ELF-1 (cell line): ENCODE data around the gene POLR1A.

ENCODE experiments used
- DNase-seq: peaks from one replicate; pipeline ENCODE4 v3.0.0-alpha.2; 2016; ENCODE audit warnings: low read depth, low spot score

The POLR1A gene

GRCh38 chr2:86097114-86097896 is 8.4 kb downstream of the POLR1A start:
- no peak for DNase-seq

- no peak for DNase-seq
Observed at GRCh38 chr2:86094229-86094628, 11.5 kb downstream of the POLR1A start.

DNA sequence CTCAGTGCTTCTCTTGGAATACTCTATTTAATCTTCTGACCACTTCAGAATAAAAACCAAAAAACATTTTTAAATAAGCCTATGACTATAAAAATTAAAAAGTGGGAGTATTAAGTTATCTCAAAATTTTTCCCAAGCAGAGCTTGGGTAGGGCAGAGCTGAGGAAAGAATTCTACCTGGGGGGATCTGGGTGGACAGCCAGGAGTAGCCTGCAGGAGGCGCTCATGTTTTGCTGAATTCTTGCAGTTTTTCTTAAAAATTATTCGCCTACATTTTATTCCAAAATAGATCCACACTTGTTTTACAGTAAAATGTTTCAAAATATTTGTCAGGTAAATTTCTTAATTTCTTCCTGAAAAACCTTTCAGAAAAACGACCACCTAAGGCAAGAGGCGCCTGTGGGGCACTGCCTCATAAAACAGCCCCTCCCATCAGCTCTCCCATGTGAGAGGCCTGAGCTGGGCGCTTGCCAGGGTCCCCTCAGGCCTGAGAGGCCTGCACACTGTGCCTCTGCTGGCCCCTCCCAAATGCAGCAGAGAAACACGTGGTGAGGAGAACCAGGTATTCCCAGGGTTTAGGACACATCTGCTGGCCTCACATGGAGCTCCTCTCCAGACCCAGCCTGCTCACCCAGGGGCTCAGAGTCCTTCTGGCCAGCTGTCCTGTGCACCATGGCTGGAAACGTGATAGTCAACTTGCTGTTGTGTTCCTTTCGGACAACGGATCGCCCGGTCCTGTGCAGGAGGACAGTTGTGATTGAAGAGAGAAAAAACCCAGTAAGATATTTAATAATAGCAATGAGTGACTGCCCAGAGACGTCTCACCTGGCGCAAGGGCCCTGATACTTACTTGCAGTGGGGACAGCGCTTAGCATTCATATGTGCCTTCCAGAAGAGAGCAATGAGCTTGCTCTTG is 17.5 kb downstream of the POLR1A start:
- DNase-seq: peak; percentile 23

DNA sequence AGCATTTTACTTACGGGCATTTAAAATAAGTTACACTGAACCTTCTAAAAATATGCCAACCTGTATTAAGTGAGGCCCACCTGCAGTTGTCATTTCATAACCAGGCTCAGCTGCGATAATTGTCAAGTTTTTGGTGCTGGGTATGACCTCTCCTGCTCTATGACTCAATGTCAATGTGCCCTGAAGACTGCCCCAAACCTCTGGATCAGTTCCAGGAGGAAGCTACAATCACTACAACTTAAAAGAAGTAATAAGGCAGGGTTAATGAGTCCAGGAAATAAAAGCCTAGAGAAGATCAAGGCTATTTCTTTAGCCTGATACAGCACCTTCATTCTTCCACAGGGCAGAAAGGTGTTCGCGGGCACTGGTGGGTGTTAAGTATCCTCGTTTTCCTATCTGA is 22.9 kb downstream of the POLR1A start:
- DNase-seq: no peak

GRCh38 chr2:86081724-86082123 is 24.0 kb downstream of the POLR1A start:
- no peak for DNase-seq

- peak; percentile 74 for DNase-seq
Observed at GRCh38 chr2:86079981-86080911, 25.4 kb downstream of the POLR1A start.

DNA sequence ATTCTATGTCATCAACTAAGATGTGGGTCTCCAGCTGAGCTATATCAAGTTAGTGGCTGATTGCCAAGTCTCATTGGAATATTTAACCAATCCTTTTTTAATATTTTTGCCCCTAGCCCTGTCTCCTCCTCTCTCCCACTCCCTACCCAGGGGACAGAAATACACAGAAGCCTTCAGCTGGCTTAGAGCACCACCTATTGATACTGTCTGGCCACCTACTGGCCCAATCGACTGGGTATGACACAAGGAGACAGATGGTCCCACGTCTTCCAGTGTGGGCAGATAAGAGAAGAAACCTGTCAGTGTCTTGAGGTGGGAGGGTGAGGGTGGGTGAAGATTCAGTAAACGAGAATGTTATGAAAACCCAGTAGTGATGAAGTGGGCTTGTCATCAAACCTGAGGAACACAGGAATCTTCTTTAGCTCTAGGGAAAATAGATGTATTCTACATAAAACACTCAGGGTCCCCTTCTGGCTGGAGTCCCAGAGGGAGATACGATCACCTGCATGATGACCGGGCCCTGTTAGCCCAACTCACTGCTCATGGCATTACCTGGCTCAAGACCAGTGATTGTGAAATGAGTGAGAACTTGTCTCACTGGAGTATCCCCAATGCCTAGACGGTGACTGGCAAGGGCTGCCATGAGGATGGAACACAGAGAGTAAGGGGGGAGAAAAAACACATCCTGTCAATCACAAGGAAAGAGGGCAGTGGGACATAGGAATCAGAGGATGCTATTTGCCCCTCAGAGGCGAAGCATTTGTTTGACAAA is 26.7 kb downstream of the POLR1A start:
- no peak for DNase-seq

DNA sequence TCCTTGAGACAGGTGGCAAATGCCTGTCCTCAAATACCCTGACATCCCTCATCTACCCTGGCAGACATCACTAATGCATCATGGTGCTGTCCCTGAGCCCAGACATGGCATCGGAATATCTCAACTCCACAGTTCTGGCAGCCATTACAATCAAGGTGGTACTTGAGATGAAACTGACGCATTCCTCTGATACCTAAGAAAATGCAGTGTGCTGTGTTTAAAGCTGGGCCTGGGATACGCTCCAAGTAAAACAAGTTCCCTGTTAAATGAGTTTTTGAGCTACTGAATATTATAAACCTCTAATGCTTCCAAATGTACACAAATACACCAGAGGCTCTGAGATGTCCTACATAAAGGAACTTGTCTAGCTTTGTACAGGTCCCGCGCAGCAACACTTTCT is 29.8 kb downstream of the POLR1A start:
- no peak for DNase-seq

GRCh38 chr2:86074811-86075210 is 30.9 kb downstream of the POLR1A start:
- DNase-seq: no peak

DNA sequence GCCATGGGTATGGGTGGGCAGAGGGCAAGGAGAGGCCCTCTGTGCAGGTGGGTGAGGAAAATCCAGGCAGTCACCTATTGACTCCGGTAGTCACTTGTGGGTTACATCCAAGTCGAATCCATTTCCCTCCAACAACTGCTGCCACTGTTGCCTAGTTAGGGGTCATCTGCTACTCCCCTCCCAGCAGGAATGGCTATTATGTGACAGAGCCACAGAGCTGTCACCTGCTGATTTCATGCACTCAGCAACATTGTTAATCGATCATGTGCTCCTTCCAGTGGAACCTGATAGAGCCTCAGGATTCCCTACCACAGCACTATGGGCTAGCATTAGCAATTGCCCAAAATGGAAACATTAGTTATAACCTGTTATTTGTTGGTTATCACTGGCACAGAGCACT is 31.4 kb downstream of the POLR1A start:
- no peak for DNase-seq

DNA sequence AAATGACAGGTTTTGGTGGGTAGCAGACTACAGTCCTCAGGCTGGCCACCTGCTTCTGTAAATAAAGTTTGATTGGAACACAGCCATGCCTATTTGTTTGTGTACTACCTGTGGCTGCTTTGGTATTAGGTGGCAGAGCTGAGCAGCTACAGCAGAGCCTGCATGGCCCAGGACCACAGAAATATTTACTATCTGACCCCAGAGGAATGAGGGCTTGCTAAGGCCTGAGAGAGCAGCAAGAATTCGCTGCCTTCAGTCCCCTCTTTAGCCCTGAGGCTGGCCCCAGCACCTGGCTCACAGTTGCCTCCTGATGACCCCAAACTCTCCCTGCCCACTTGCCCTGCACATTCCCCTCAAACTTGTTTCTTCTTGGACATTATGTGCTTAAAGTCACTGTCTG is 32.5 kb downstream of the POLR1A start:
- no peak for DNase-seq

DNA sequence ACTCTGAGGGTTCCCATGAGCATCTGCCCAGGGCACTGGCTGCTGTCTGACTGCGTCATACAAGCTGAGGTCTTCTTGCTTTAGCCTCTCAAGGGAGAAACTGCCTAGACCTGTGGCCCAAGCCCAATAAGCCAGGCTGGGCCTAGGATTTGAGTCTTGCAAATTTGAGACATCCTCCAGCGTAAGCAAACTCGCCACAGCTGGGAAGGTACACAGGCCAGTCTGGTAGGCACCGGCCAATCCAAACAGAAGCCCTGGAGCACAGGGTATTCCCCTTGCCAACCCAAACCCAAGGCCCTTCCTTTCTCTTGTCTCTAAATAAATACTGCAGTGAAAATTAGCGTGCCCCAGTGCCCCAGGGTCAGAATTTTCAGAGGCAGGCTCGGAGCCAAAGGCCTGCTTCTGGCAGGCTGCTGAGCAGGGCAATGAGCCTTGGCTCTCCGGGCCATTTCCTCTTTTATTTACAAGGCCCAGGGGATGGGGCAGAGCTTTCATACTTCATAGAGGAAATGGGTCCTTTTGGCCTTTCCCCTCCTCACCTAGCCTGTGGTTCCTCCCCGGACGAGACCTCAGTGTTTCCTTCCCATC is 33.3 kb downstream of the POLR1A start:
- DNase-seq: no peak

GRCh38 chr2:86070868-86071267 is 34.8 kb downstream of the POLR1A start:
- no peak for DNase-seq

DNA sequence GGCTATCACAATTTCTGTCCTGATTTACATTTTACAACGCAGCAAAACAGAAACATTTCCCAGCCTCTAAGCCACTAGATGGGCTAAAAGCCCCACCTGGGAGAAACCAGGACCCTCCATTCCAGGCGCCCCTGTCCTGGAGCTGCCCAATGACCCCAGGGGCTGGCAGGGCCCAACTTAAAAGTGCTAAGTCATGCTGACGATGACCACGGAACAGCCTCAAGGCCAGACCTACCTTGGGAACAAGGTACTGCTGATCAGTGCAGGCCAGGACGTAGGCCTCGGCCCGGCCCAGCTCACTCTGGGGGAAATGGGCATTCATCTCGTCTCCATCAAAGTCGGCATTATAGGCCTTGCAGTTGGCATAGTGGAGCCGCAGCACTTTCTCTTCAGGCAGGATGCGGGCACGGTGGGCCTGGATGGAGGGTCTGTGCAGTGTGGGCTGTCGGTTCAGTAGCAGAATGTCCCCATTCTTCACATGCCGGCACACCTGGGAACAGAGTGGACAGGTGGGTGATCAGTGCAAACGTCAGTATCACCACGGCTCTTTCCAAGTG is 35.8 kb downstream of the POLR1A start:
- no peak for DNase-seq

DNA sequence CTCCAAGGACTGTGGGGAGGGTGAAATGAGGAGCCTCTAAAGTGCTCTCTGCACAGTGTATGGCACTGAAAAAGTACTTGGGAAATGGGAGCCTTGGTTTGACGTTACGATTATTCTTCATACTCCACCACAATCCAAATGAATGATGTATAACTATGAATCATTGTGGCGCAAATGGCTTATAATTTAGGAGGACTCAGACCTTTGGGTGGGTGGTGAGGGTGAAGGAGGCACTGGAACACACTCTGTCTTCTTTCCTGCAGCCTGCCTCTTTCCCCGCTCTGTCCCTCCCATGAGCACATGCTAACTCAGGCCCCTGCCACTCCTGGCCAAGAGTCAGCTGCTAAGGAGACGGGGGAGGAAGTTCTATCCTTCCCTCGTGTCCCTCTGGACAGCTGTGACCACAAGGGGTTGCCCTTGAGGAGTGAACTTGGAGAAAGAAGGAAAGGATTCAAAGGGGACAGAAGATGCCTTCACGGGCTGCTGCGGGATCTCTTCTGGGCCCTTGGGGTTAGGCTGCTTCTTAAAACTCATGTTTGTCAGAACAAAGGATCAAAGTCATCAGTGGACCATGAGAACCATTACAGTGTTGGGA is 36.5 kb downstream of the POLR1A start:
- DNase-seq: no peak

DNA sequence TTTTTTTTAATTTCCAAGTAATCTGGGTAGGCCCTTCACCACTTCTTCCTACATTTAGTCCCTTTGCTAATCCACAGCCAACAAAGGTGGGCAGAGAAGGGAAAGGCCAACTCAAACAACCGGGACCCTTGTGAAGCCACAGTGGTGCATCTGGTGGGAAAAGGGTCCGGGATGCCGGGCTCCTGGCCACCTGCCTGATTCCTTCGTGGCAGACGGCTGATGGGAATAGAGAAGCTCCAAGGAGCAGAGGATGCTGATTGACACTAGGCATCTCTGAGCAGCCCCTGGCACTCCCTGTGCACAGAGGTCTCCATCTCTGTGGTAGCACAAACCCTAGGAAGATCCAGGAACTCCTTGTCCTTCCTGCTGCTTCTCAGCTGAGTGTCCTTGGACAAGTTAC is 37.0 kb downstream of the POLR1A start:
- no peak for DNase-seq

DNA sequence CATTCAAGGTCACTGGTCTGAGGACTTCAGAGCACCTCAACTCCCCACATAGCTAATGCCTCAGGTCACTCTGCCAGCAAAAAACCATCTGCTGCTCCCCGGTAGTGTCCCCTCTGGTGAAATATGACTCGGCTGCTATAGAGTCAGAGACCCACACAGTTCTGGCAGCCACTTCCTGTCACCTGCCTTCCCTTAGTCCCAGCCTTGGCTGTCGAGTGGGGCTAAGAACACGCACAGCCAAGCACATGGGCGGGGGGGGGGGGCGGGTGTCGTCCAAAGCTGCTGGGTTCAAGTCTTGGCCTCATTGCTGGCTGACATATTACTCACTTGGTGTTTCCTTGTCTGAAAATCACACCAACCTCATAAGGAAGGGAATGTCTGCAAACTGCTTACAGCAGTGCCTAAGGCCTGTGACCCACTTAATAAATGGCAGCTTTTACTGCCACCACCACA is 37.5 kb downstream of the POLR1A start:
- no peak for DNase-seq

DNA sequence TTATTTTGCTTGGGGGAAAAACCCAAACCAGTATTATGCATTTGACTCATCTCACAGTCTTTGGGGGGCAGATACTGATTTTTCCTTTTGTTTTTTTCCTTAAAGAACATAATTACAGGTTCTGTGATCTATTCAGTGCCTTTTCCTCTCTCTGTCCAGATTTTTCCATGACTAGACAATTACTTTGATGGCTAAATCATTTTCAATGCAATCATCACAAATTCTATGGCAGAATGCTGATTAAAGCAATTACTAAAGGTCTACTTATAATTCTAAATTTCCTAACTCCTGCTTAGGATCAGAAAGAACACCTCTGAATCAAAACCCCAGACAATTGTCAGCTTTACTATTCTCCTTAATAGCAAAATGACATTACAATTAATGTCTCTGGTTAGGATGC is 38.8 kb downstream of the POLR1A start:
- DNase-seq: no peak

GRCh38 chr2:86066007-86066578 is 39.6 kb downstream of the POLR1A start:
- DNase-seq: no peak
